ENCODE results near the gene CAPN12. TPM values are rescaled to one million over a fixed set of nuclear protein-coding genes. Genes with fewer than 3 reads are reported as not detected.
A peak's percentile ranks its signal among the peaks of the same experiment; 100 is the strongest.

Gene CAPN12
- total RNA-seq, 1 donor from 2014 or later: 18.2 TPM

GRCh38 chr19:38703509-38703908 lies 40.8 kb downstream of the CAPN12 start:
- peak overlapping the region; percentile 46 for H3K27ac ChIP-seq
- DNase-seq (no peak), ATAC-seq (no peak)
- H3K4me3 ChIP-seq: no peak overlapping the region
- no peaks in the 10 kb centered on the region for H3K9me3 ChIP-seq
- no peak for TF ChIP-seq CTCF (IDR thresholded peaks at IDR 0.05)
- H3K4me1 ChIP-seq: peaks cover 72% of the 10 kb centered on the region
- no peaks in the 10 kb centered on the region for H3K27me3 ChIP-seq (ENCODE audit: low read depth)
- H3K36me3 ChIP-seq: peaks cover 85% of the 10 kb centered on the region
- intact Hi-C loops (cut with DNase I): no loop called here

- Histone ChIP-seq H3K4me1 (peaks cover 73% of the 10 kb centered on the region), H3K27ac (peak overlapping the region; percentile 64), H3K36me3 (peaks cover 78% of the 10 kb centered on the region), H3K27me3 (ENCODE audit: low read depth) (no peaks in the 10 kb centered on the region), H3K4me3 (no peak overlapping the region), H3K9me3 (no peaks in the 10 kb centered on the region)
- intact Hi-C loops (cut with DNase I): no loop called here
- DNase-seq (no peak), ATAC-seq (no peak)
- no peak for TF ChIP-seq CTCF (IDR thresholded peaks at IDR 0.05)
These were observed 42.0 kb downstream of the CAPN12 start for GRCh38 chr19:38702278-38702677.

- intact Hi-C loops (cut with DNase I): no loop called here
- TF ChIP-seq CTCF (IDR thresholded peaks at IDR 0.05): no peak
- peaks cover 78% of the 10 kb centered on the region for H3K36me3 ChIP-seq
- H3K27me3 ChIP-seq (ENCODE audit: low read depth): no peaks in the 10 kb centered on the region
- H3K4me3 ChIP-seq: no peak overlapping the region
- no peaks in the 10 kb centered on the region for H3K9me3 ChIP-seq
- no peak for ATAC-seq
- peaks cover 73% of the 10 kb centered on the region for H3K4me1 ChIP-seq
- H3K27ac ChIP-seq: peak overlapping the region; percentile 64
- DNase-seq: no peak
These were observed 42.7 kb downstream of the CAPN12 start for GRCh38 chr19:38701455-38702063.

- ATAC-seq: no peak
- no peak for DNase-seq
- peak overlapping the region; percentile 64 for H3K27ac ChIP-seq
- H3K4me3 ChIP-seq: no peak overlapping the region
- intact Hi-C loops (cut with DNase I): no loop called here
- H3K9me3 ChIP-seq: no peaks in the 10 kb centered on the region
- H3K4me1 ChIP-seq: peaks cover 73% of the 10 kb centered on the region
- TF ChIP-seq CTCF (IDR thresholded peaks at IDR 0.05): no peak
- H3K36me3 ChIP-seq: peaks cover 77% of the 10 kb centered on the region
- no peaks in the 10 kb centered on the region for H3K27me3 ChIP-seq (ENCODE audit: low read depth)
These were observed 43.3 kb downstream of the CAPN12 start for GRCh38 chr19:38700902-38701454.

GRCh38 chr19:38700350-38700901 lies 43.8 kb downstream of the CAPN12 start:
- H3K36me3 ChIP-seq: peaks cover 71% of the 10 kb centered on the region
- H3K4me1 ChIP-seq: peaks cover 74% of the 10 kb centered on the region
- intact Hi-C loops (cut with DNase I): no loop called here

More at GRCh38 chr19:38700350-38700901, 43.8 kb downstream of the CAPN12 start:
- no peaks in the 10 kb centered on the region for H3K9me3 ChIP-seq
- H3K4me3 ChIP-seq: no peak overlapping the region
- no peaks in the 10 kb centered on the region for H3K27me3 ChIP-seq (ENCODE audit: low read depth)
- ATAC-seq (no peak), DNase-seq (no peak)
- H3K27ac ChIP-seq: peak overlapping the region; percentile 59
- no peak for TF ChIP-seq CTCF (IDR thresholded peaks at IDR 0.05)

Data from lower lobe of right lung (tissue), 2 donors.